ENCODE measurements around the gene ANKRD49.
"Not testable (repeated sequence)": the region's sequence is repeated elsewhere in the genome, so short reads cannot be mapped to it uniquely, and the experiment has no call there.

ANKRD49 gene, protein sequence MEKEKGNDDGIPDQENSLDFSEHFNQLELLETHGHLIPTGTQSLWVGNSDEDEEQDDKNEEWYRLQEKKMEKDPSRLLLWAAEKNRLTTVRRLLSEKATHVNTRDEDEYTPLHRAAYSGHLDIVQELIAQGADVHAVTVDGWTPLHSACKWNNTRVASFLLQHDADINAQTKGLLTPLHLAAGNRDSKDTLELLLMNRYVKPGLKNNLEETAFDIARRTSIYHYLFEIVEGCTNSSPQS

DNA sequence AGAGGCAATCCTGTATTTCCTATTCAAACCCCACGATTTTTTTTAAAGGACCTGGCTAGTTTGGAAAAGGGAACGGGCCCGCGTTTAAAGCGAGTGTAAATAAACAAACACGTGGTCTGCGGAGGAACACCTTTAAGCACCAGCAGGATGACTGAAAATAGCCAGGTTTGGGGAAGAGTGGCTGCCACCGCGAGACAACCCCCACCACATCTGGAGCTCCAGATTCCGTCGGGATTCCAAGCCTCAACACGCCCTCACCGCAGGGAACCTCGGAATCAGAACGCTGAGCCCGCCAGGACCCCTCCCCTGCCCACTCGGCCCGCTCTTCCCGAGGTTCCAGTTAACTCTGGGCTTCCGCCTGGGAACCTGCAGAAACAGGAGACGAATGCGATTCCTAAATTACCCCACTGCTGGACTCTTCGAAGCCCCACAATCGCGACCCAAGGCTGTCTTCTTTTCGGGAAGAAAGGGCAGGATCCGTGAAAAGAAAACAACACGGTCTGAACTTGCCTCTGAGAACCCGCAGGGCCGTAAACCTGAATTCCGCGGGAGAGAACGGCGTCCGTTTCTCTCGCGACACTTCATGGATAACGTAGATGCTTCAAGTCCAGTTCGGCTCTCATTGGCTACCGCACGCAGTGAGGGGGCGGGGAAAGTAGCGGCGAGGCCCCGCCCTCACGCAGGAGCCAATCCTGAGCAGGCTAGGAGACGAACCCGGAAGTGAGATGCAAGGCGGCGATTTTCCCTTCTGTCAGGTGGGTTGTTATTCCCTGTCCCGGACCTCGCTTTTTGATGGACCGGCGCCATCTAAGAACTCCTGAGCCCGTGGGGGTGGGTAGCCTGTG, at the start of gene ANKRD49, which contains the start of gene MRE11:
Gene ANKRD49 (plus strand): TSS at position 704 of the 845 bp plus-strand sequence. CDS start 2,710 bp downstream, outside the sequence.
Gene MRE11 (minus strand): TSS at position 564 of the 845 bp plus-strand sequence. CDS start 1,043 bp downstream, outside the sequence.
- DNase-seq (ENCODE audit: low spot score), result peak; percentile 97

DNA sequence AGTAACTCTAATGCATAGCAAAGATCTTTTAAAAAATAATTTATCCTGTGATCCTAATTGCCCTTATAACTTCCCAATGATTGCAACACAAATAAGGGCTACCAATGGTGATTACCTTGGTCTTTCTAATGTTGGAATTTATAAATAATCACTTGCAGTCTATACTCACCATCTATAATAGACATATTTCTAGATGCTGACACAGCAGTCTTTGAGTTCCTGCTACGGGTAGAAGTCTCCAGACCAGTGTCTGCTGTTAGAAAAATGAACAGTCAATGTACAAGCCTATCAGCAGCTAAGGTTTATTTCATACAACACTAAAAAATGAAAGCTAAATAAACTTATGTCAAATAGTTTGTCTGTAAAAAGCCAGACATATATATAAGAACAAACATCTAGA, 48.1 kb upstream of the ANKRD49 start:
- DNase-seq (ENCODE audit: low spot score), result no peak

DNA sequence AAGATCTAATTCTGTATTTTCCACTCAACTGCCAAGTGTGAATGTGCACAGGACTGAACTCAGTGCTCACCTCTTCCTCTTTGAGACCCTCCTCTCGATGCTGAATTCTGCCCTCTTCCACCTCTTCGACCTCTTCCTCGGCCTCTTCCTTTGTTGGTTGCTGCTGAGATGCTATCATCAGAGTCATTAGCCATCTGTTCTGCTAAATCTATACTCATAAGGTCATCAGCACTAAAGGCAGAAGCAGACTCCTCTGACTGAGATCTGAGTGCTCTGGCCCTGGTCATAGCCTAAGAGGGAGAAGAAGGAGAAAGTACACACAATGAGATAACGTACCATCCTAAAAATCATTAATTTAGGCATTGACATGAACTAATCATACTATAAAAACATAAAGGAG, 46.6 kb upstream of the ANKRD49 start:
- DNase-seq (ENCODE audit: low spot score), result no peak

DNA sequence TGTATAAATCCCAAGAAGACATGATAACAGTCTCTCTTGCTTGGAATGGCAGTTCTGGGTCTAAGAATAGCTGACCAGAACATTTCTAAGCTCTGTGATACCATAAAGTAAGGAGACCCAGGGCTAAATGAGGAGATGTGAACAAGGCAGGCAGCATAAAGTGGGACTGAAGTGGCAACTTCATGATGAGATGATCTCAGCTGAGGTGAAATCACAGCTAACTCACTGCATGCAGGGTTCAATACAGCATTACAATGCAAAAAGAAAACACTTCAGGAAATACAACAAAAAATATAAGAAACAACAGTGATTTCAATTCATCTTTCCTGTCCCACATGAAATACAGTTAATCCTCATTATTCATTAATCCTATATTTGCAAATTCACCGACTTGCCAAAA, 44.8 kb upstream of the ANKRD49 start:
- no peak for DNase-seq (ENCODE audit: low spot score)

DNA sequence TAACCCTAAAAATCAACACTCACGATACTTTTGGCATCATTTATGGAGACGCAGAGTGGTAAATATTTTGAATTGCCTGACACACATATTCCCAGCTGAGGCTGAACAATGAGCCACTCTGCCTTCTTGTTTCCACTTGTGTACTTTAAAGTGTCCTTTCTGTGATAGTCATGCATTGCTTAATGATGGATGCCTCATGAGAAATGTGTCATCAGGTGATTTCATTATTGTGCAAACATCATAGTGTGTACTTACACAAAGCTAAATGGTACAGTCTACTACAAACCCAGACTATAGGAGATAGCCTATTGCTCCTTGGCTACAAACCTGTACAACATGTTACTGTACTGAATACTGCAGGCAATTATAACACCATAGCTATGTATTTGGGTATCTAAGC, 44.3 kb upstream of the ANKRD49 start:
- no peak for DNase-seq (ENCODE audit: low spot score)

DNA sequence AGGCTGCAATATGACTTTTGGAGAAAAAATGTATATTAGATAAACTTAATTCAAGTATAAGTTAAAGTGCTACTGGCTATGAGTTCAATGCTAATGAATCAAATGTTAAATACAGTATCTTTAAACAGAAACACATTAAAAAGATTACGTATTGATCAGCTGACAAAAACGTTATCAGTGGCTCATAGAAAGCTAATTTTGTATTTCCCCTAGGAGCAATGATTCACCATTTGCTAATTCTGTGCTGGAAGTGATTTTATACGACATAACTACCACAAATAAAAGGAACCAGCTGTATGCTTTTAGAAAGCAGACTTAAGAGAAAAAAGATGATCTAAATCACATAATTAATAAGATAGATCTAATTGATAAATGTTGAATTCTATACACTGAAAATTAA, 43.7 kb upstream of the ANKRD49 start:
- no peak for DNase-seq (ENCODE audit: low spot score)

DNA sequence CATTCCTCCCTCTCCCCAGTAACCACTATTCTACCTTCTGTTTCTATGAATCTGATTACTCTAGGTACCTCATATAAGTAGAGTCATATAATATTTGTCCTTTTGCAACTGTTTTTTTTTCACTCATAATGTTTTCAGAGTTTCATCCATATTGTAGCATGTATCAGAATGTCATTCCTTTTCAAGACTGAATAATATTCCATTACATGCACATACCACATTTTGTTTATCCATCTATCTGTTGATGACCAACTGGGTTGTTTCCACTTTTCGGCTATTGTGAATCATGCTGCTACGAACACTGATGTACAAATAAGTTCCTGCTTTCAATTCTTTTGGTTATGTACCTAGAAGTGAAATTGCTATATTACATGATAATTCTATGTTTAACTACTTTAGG, 40.8 kb upstream of the ANKRD49 start:
- no peak for DNase-seq (ENCODE audit: low spot score)

DNA sequence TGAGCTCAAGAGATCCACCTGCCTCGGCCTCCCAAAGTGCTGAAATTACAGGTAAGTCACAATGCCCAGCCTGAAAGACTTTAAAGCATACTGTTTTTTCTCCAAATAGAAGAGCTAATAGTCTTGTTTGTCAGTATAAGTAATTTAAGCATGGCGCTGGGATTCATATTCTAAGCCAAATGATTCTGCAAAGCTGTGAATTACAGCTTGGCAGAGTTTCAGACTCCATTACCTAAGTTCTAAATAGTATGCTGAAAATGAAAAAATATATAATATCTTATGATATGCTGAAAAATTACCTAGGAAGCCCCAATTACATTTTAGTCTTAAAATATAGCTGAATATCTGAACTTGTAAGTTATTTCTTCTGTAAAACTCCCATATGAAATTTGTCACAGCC, 39.5 kb upstream of the ANKRD49 start:
- no peak for DNase-seq (ENCODE audit: low spot score)

DNA sequence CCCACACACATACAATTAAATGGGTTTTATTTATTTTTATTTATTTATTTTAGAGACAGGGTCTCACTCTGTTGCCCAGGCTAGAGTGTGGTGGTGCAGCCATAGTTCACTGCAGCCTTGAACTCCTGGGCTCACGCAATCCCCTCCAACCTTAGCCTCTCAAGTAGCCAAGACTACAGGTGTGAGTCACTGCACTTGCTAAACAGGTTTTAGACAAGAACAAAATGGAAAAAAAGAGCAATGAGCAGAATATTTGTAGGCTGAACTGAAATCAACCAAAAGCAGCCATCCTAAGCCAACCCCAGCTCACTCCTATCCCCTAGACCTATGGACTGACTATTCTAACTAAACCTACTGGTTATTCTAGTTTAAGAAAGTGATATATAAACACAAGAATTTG, 37.9 kb upstream of the ANKRD49 start:
- no peak for DNase-seq (ENCODE audit: low spot score)

DNA sequence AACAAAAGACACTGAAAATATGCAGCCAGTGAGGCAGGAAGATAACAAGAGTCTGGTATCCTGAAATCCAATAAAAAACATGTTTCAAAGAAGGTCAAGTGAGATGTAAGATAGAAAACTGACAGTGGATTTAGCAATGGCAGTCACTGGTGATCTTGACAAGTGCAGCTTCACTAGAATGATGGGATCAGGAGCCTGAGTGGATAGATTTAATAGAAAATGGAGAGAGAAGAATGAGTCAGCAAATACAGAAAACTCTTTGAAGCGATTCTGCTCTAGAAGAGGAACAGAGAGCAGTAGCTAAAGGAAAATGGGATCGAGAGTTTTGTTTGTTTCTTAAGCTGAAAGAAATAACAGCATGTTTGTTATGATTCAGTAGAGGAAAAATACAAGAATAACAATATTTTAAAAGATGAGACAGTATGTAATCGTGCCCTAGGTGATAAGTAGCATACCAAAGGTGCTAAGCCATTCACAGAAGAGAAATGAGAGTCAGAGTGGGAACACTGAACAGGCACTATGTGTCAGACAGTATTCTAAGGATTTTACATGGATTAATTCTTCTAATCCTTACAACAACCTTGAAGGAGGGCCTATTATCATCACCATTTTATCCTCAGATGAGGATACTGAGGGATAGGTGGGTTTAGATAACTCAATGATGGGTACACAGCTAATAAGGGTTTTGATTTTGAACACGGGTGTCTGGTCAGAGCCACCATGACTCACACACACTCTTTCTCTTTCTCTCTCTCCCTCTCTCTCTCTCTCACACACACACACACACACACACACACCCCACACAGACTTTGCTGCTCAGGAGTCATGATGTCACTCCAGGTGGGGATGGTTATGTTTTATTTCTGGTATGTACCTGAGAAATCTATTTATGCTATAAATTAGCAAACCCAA, 36.4 kb upstream of the ANKRD49 start:
- DNase-seq (ENCODE audit: low spot score), result no peak

DNA sequence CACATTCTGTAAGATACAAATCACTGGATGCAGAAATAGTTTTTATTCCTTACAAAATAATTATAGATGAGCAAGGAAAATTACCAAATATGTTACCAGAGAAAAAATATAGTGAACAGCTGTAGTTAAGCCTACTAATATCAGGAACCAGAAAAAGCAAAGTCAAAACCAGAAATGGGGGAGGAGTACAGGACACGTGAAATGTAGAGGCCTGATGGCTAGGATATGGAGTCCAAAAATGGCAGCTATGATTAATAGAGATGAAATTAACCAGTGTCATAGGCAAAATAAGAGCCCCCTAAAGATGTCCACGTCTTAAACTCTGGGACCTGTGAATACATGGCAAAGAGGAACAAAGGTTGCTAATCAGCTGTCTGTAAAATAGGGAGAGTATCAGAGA, 34.2 kb upstream of the ANKRD49 start:
- no peak for DNase-seq (ENCODE audit: low spot score)

DNA sequence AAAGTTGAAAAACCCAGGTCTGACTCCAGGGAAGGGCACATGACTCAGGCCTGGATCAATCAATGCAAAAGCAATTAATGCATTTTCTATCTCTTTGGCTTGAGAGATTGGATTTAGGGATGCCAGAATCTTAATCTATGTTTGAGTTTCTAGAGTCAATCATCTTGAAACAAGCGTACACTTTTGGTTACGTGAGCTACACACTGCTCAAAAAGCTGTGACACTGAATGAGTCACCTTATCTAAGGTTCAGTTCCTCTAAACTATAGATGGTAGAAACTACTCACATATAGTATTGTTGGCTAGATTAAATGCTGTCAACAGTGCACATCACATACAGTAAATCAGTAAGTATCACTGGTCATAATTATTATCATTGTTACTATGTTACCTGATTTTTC, 24.4 kb upstream of the ANKRD49 start:
- DNase-seq (ENCODE audit: low spot score), result no peak

DNA sequence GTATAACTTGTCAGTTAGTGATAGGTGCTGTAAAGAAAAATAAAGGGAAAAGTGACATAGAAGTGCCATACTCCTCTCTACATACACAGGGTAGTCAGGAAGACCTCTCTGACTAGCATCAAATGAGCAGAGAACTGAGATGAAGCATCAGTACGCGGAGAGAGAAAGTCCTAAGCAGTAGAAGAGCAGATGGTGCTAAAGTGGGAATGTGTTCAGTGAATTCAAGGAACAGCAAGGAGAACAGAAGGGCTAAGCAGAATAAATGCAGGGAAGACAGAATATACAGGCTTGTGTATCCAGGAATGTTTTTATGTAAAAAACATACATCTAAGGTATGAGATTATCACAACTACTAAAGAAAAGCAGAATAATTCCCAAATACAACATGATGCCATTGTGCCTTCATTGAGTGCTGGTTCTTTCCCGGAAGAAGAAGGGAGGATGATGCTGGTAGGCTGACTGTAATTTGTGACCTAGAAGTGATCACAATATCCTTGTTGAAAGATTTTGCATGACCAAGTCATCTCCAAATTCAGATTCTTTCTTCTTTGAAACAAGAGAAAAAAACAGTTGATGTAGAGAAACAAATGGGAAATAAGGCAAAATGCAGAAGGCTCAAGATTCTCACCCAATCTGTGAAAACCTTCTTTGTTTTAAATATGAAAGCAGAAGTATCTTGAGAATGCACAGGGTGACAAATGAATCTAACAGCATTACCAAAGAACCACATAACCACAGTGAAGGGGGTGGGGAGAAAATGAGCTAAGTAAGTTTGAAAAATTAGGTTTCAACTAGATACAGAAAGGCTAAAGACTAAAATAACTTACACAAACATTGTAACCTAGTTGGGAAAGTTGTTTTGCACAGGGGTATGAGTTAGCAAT, 20.6 kb upstream of the ANKRD49 start:
- no peak for DNase-seq (ENCODE audit: low spot score)

DNA sequence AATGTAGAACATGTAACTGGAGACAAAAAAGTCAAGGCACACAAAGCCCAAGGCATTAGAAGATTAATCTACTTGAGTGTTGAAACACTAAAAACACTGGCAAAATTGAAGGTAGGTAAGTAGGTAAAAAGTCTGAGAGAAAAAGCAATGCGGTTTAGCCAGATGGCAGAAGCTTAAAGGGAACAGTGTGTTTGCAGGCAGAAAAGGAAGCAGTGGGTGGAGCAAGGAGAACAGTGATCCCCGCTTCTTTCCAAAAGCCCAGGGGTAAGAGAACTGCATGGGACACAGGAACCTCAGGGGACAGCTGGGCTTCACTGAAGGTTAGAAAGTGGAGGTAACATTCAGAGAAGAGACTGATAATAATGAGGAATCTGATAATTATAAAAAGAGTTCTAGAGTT, 16.2 kb upstream of the ANKRD49 start:
- DNase-seq (ENCODE audit: low spot score), result no peak

DNA sequence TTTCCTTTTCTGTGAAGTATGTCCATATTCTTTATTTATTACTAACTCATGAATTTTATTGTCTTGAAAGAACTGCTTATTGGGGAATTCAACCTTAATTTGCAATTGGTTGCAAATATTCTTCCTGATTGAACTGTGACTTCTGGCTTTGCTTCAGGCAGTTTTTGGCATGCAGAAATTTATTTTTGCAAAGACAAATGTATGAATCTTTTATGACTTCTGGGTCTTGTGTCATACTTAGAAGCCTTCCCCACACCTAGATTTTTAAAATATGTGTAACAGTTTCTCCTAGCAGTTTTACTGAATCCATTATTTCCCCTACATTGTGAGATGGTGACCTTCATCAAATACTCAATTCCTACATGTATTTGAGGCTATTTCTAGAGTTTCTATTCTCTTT, 12.4 kb upstream of the ANKRD49 start:
- DNase-seq (ENCODE audit: low spot score), result no peak

DNA sequence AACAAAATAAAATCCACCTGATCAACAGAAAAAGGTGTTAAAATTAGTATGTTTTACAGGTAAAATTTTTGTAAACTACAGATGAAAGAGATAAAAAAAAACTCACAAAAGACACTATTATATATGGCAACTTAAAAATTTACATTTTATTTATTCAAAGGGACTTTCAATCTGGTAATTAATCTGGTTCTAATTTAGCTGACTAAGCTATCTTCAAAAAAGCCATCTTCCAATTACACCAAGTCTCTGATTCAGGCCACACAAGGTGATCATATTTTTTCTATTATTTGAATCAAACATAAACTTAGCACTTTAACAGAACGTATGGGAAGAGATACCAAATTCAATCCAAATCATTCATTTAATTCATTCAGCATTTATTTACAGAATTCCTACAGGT, 7.7 kb upstream of the ANKRD49 start:
- no peak for DNase-seq (ENCODE audit: low spot score)

DNA sequence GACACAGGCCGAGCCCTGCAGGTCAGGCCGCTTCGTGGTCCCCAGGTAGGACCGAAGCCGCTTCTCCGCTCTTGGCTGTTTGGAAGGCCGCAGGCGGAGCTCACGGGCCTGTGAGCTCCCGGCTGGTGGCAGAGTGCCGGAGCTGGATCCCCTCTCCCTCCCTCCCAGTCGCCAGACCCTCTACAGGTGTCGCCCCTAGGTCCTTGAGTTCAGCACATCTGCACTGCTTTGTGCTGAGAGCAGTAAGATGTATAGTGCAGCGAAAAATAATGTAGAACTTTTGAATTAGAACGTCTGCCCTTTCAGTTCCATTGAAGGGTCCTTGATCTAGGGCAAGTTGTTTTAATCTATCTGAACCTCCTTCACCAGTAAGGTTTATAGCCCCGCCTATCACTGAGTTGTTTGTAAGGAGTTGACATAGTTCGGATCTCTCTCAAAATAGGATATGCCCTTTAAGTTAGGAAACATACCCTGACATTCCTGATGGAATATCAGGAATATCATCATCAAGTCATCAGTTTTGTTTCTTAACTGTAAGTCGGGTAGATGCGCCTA, 419 bp downstream of the ANKRD49 start:
- DNase-seq (ENCODE audit: low spot score), result peak; percentile 21

DNA sequence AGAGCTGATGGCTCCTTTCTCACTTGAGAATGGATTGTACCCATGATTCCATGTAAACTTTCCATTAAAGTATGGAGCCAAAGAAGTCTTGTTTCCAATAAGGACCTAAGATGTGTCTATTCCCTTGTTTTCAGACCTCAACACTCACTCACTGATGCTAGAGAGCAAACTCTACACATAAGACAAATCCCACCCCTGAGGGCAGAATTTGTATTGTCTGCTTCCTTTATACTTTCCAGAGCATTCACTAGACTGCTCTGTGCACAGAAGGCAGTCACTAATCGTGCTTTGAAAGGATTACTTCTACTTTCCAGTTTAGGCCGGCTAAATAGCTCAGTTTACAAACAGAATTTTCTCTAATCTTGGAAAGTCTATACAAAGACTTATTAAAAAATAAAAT, 6.4 kb downstream of the ANKRD49 start:
- DNase-seq (ENCODE audit: low spot score), result no peak

DNA sequence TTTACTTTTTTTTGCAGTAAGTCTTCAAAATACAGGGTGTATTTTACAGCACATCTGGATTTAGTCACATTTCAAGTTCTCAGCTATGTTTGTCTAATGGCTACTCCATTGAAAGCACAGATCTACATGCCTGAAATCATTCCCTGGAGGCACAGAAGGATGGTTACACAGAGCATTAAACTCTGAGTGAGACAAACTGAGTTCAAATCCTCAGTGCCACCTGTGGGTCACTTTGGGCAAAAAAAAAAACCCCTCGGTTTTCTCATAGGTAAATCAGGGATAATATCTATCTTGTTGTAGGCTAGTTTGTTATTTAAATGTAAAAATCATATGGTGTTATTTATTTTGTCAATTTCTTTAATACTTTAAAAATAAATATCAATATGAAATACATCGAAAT, 7.7 kb downstream of the ANKRD49 start:
- DNase-seq (ENCODE audit: low spot score), result no peak

DNA sequence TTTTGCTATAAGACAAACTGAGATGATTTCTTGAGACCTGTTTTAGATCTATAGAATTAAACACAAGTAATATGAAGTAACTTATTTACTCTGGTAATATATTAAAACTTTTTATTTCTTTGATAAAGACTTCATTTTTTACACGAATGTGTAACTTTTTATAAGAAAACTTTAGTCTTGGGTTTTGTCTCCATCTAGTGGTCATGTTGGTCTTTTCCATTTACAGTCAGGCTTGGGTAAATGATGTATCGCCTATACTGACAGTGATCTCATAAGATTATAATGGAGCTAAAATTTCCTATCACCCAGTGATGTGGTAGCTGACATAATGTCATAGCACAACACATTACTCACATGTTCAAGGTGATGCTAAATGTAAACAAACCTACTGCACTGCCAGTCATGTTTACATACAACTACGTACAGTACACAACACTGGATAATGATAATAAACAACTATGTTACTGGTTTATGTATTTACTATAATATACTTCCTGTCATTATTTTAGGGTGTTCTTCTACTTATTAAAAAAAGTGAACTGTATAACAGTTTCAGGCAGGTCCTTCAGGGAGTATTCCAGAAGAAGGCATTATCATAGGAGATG, 11.0 kb downstream of the ANKRD49 start:
- DNase-seq (ENCODE audit: low spot score), result peak; percentile 48

DNA sequence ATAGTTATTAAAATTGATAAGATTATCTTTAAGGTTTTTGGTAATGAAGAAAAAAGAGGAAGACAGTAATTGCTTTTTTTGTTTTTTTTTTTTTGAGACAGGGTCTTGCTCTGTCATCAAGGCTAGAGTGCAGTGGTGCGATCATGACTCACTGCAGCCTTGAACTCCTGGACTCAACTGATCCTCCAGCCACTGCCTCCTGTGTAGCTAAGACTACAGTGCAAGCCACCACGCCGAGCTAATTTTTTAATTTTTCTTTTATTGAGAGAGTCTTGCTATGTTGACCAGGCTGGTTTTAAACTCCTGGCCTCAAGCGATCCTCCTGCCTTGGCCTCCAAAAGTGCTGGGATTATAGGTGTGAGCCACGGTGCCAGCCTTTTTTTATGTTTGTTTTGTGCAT, 12.7 kb downstream of the ANKRD49 start:
- not testable (repeated sequence) for DNase-seq (ENCODE audit: low spot score)
